HEK293 (cell line): Measurements from ENCODE around the gene NHERF2.

Experiments used
- CTCF ChIA-PET: fragments of 350-600 bp; formaldehyde crosslinking; extraction: SDS; loops from one replicate; lab custom pipeline; 2021; ENCODE audit warnings: antibody characterized with exemption; lab: Yijun Ruan, JAX
- POLR2A ChIA-PET: fragments of 300-600 bp; formaldehyde crosslinking; extraction: SDS; loops from one replicate; lab custom pipeline; 2020; ENCODE audit warnings: antibody characterized with exemption, inconsistent platforms; lab: Yijun Ruan, JAX
- H3K27ac ChIP-seq: fragments of 200-500 bp; sonication (Bioruptor generic); 2 replicates; pipeline ENCODE4 v1.5.1; 2014; ENCODE audit warnings: low read depth, low read length, control low read depth, inconsistent platforms; ENCODE audit errors: extremely low read depth
- H3K36me3 ChIP-seq, 2 experiments: fragments of 200-500 bp in 1 of 2; sonication (Bioruptor generic) in 1 of 2; 1 replicate in 1 of 2; 2 replicates in 1 of 2; pipeline ENCODE4 v1.5.1; 2014 to 2017; ENCODE audit warnings: inconsistent platforms in 2 of 2, low read length in 2 of 2; ENCODE audit not compliant: control insufficient read depth in 2 of 2, insufficient read depth in 1 of 2
- H3K4me1 ChIP-seq: fragments of 200-500 bp; sonication (Bioruptor generic); 2 replicates; pipeline ENCODE4 v1.5.1; 2014; ENCODE audit warnings: mild to moderate bottlenecking, low read length, inconsistent platforms; ENCODE audit not compliant: control insufficient read depth, insufficient read depth
- H3K4me3 ChIP-seq: 2 replicates; pipeline ENCODE4 v1.5.1; 2011; ENCODE audit warnings: low read depth, mild to moderate bottlenecking, control low read depth, low read length, moderate library complexity
- H3K9me3 ChIP-seq: fragments of 200-500 bp; sonication (Bioruptor generic); 2 replicates; pipeline ENCODE4 v1.5.1; 2014; ENCODE audit warnings: low read depth, low read length, inconsistent platforms; ENCODE audit not compliant: control insufficient read depth, insufficient read depth
- CTCF ChIP-seq: fragments of 450-650 bp; formaldehyde crosslinking; IDR thresholded peaks from 2 replicates; pipeline ENCODE4 v1.5.1; 2016; ENCODE audit warnings: missing biosample characterization, missing genetic modification characterization
- GLI4 ChIP-seq: fragments of 450-650 bp; formaldehyde crosslinking; IDR thresholded peaks from 2 replicates; pipeline ENCODE4 v1.5.1; 2016; ENCODE audit warnings: missing biosample characterization, missing genetic modification characterization
- PRDM2 ChIP-seq: fragments of 450-650 bp; formaldehyde crosslinking; IDR thresholded peaks from 2 replicates; pipeline ENCODE4 v1.5.1; 2016; ENCODE audit warnings: missing biosample characterization, missing genetic modification characterization, borderline replicate concordance
- RBAK ChIP-seq: fragments of 450-650 bp; formaldehyde crosslinking; IDR thresholded peaks from 2 replicates; pipeline ENCODE4 v1.5.1; 2016; ENCODE audit warnings: missing biosample characterization, missing genetic modification characterization
- ZBTB6 ChIP-seq: fragments of 450-650 bp; formaldehyde crosslinking; IDR thresholded peaks from 2 replicates; pipeline ENCODE4 v1.5.1; 2017; ENCODE audit warnings: missing biosample characterization, missing genetic modification characterization
- ZNF10 ChIP-seq: fragments of 450-650 bp; formaldehyde crosslinking; IDR thresholded peaks from 2 replicates; pipeline ENCODE4 v1.5.1; 2017; ENCODE audit warnings: missing biosample characterization, missing genetic modification characterization
- ZNF146 ChIP-seq: fragments of 450-650 bp; formaldehyde crosslinking; IDR thresholded peaks from 2 replicates; pipeline ENCODE4 v1.5.1; 2016; ENCODE audit warnings: missing biosample characterization, missing genetic modification characterization
- ZNF280C ChIP-seq: fragments of 450-650 bp; formaldehyde crosslinking; IDR thresholded peaks from 2 replicates; pipeline ENCODE4 v1.5.1; 2016; ENCODE audit warnings: missing biosample characterization, missing genetic modification characterization
- ZNF394 ChIP-seq: fragments of 450-650 bp; formaldehyde crosslinking; IDR thresholded peaks from 2 replicates; pipeline ENCODE4 v1.5.1; 2016; ENCODE audit warnings: missing biosample characterization, missing genetic modification characterization, mild to moderate bottlenecking, moderate library complexity, borderline replicate concordance
- ZNF449 ChIP-seq: fragments of 450-650 bp; formaldehyde crosslinking; IDR thresholded peaks from 2 replicates; pipeline ENCODE4 v1.5.1; 2017; ENCODE audit warnings: missing biosample characterization, mild to moderate bottlenecking, missing genetic modification characterization, moderate library complexity
- ZNF473 ChIP-seq: fragments of 450-650 bp; formaldehyde crosslinking; IDR thresholded peaks from 2 replicates; pipeline ENCODE4 v1.5.1; 2017; ENCODE audit warnings: missing biosample characterization, missing genetic modification characterization
- ZNF521 ChIP-seq: fragments of 450-650 bp; formaldehyde crosslinking; IDR thresholded peaks from 2 replicates; pipeline ENCODE4 v1.5.1; 2017; ENCODE audit warnings: missing biosample characterization, mild to moderate bottlenecking, missing genetic modification characterization
- ZNF560 ChIP-seq: fragments of 450-650 bp; formaldehyde crosslinking; IDR thresholded peaks from 2 replicates; pipeline ENCODE4 v1.5.1; 2017; ENCODE audit warnings: missing biosample characterization, missing genetic modification characterization, borderline replicate concordance
- ZNF596 ChIP-seq: fragments of 450-650 bp; IDR thresholded peaks from 2 replicates; pipeline ENCODE4 v1.5.0; 2018; ENCODE audit warnings: missing biosample characterization, mild to moderate bottlenecking, missing genetic modification characterization, moderate library complexity
- ZNF621 ChIP-seq: fragments of 450-650 bp; formaldehyde crosslinking; IDR thresholded peaks from 2 replicates; pipeline ENCODE4 v1.5.1; 2017; ENCODE audit warnings: missing biosample characterization, missing genetic modification characterization
- ZNF707 ChIP-seq: fragments of 450-650 bp; formaldehyde crosslinking; IDR thresholded peaks from 2 replicates; pipeline ENCODE4 v1.5.1; 2016; ENCODE audit warnings: missing biosample characterization, missing genetic modification characterization

The NHERF2 gene

GRCh38 chr16:2064368-2064945 lies 37.8 kb downstream of the NHERF2 start (continued):
- TF ChIP-seq ZNF449 (tag by site-specific recombination) (no peak), ZNF521 (tag by site-specific recombination) (no peak), ZBTB6 (tag by site-specific recombination) (no peak), ZNF707 (no peak)

- H3K4me1 ChIP-seq = no peaks in the 10 kb centered on the region
- no peak overlapping the region for H3K27ac ChIP-seq
- ChIA-PET CTCF (interaction anchor here (0.6 kb wide), 3 partner anchors 12 to 47 kb away, joined by 3 to 5 read pairs (median 4); partner anchors contain the start of gene NPW), POLR2A (interaction anchor here (0.6 to 1.2 kb wide), 2 partner anchors 19 to 359 kb away, joined by 3 to 5 read pairs; partner anchors contain the start of gene NTHL1)
- H3K4me3 ChIP-seq = no peak overlapping the region
- peaks cover 14 to 81% of the 10 kb centered on the region in 2 experiments; a peak in 2 of 3 replicates for H3K36me3 ChIP-seq
- no peaks in the 10 kb centered on the region for H3K9me3 ChIP-seq
- TF ChIP-seq ZNF10 (tag by site-specific recombination) (no peak), ZNF394 (tag by site-specific recombination) (no peak), ZNF473 (no peak), GLI4 (tag by site-specific recombination) (no peak), ZNF146 (peak; percentile 100), ZNF280C (tag by site-specific recombination) (no peak)
These were observed 39.4 kb downstream of the NHERF2 start for GRCh38 chr16:2066139-2066538.

- ChIA-PET CTCF (interaction anchor here (0.7 kb wide), 1 partner anchor 48 kb away, joined by 3 read pairs; no protein-coding TSS in a partner anchor), POLR2A (no interaction called here)
- Histone ChIP-seq H3K27ac (no peak overlapping the region), H3K4me3 (no peak overlapping the region), H3K9me3 (no peaks in the 10 kb centered on the region), H3K36me3 (peaks cover 14 to 86% of the 10 kb centered on the region in 2 experiments; a peak in 2 of 3 replicates), H3K4me1 (no peaks in the 10 kb centered on the region)
- TF ChIP-seq CTCF (tag by site-specific recombination) = no peak
- TF ChIP-seq ZNF596 = no peak
- TF ChIP-seq ZNF521 (tag by site-specific recombination) = no peak
- TF ChIP-seq PRDM2 (tag by site-specific recombination) = no peak
- no peak for TF ChIP-seq RBAK (tag by site-specific recombination)
- no peak for TF ChIP-seq ZNF621 (tag by site-specific recombination)
- TF ChIP-seq ZNF560 = no peak
These were observed 44.1 kb downstream of the NHERF2 start for GRCh38 chr16:2070576-2071453.
